HG03196 (cell line): ENCODE results near the gene VCL.
"Not testable (repeated sequence)": the region's sequence is repeated elsewhere in the genome, so short reads cannot be mapped to it uniquely, and the experiment has no call there.

Source experiments
- ATAC-seq: cut with Tn5 transposase; IDR thresholded peaks from one replicate; pipeline ENCODE4 v1.9.1; 2021; ENCODE audit not compliant: unreplicated experiment

Gene VCL

GRCh38 chr10:74099420-74099819 is 101.5 kb downstream of the VCL start:
- ATAC-seq: no peak

GRCh38 chr10:74099836-74100235 is 101.9 kb downstream of the VCL start:
- no peak for ATAC-seq

DNA sequence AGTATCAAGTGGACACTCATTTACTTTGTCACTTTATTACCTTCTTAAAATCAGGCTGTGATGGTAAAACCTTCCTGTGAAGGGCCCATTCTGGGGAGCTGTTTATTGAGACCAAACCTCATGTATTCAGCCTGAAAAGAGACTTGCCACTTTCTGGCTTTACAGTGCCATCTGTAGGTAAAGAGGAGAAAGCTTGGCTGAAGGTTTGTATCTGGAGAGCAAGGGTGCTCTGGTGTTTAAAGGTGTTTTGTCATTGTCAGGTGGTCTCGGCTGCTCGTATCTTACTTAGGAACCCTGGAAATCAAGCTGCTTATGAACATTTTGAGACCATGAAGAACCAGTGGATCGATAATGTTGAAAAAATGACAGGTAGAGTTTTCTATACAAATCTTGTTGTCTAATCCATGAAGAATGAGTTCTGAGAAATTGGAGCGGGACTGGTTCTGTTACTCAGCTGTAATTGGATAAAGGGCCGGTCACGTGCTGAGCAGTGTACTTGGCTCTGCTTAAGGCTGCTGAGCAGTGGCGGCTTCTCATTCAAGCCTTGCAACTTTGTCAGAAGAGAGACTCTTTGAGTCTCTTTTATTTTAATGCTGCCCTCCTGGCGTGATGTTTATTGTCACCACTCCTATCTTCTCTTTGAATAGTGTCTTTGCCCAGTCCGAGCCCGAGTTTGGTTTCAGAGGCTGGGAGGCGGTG is 105.8 kb downstream of the VCL start:
- ATAC-seq: no peak

- no peak for ATAC-seq
Observed at GRCh38 chr10:74104480-74104879, 106.6 kb downstream of the VCL start.

DNA sequence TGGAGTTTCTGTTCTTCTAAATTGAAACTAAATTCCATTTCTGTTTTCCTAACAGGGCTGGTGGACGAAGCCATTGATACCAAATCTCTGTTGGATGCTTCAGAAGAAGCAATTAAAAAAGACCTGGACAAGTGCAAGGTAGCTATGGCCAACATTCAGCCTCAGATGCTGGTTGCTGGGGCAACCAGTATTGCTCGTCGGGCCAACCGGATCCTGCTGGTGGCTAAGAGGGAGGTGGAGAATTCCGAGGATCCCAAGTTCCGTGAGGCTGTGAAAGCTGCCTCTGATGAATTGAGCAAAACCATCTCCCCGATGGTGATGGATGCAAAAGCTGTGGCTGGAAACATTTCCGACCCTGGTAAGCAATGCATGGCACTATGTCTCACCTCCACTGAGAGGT is 107.1 kb downstream of the VCL start:
- no peak for ATAC-seq

- ATAC-seq: no peak
Observed at GRCh38 chr10:74107391-74107790, 109.5 kb downstream of the VCL start.

DNA sequence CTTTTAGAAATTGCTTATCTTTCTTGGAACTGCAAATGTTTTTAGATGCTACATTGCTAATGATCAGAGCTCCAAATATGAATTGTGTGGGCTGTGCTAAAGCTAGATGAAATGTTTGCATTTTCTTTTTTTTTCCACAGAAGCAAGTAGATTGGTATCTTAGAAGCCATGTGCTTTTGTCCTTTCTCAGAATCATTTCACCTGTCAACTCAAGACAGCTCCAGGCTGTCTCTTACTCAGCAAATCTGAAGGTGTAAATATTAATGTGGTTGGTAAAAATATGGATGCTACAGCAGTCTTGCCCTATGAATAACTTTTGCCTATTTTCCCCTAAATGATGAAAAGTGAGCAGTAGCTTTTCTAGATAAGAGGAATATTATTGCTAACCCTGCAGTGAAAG is 111.5 kb downstream of the VCL start:
- no peak for ATAC-seq

DNA sequence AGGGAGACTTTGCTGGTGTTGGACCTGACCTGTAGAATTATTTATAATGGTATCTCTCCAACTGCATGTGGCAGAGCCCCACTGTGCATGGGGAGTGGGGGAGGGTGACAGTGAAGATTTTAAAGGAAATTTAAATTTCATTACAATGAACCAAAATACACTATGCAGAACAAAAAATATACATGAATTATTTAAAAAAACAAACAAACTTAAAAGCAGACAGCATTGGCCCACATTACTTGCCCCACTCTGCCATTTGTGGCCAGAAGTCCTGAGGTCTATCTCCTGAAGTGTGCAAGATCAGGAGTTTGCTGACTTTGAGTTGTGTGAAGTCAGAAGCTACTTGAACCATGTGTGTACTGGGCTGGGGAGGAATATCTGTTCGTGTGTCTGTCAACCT is 112.2 kb downstream of the VCL start:
- ATAC-seq: no peak

DNA sequence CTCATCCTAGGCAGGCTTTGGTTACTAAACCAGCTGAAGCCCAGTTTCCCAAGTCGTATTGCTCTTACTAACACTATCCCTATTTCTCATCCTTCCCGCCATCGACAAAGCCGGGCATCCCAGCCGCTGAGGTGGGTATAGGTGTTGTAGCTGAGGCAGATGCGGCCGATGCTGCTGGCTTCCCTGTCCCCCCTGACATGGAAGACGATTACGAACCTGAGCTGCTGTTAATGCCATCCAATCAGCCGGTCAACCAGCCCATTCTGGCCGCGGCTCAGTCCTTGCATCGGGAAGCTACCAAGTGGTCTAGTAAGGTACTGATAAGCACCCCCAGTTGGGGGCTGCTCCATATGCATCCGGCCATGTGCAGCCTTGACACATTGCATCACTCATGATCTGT is 113.9 kb downstream of the VCL start:
- ATAC-seq: no peak

- ATAC-seq: no peak
Observed at GRCh38 chr10:74113546-74113945, 115.6 kb downstream of the VCL start.

DNA sequence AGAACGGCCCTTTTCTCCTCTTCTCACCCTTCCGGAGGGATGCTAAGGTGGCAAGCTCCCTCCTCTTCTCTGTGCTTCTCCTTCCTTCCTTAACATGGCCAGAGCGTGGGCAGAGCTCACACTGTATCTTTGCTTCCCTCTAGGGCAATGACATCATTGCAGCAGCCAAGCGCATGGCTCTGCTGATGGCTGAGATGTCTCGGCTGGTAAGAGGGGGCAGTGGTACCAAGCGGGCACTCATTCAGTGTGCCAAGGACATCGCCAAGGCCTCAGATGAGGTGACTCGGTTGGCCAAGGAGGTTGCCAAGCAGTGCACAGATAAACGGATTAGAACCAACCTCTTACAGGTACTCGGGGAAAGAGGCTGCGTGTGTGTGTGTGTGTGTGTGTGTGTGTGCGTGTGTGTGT is 116.1 kb downstream of the VCL start:
- ATAC-seq: no peak

DNA sequence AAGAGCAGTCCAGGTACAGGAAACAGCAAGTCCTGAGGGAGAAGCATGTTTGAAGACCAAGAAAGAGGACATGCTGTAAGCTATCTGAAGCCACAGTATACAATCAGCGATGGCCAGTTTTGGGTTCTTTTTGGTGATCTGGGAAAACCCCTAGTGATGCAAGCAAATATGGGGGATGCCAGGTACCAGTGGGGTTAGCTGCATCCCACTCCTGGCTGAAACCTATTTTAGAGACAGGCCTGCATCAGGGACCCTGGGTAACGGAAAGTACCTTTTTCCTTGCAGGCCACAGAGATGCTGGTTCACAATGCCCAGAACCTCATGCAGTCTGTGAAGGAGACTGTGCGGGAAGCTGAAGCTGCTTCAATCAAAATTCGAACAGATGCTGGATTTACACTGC is 119.8 kb downstream of the VCL start:
- ATAC-seq: no peak

- ATAC-seq: no peak
Observed at GRCh38 chr10:74118804-74119203, 120.9 kb downstream of the VCL start.

DNA sequence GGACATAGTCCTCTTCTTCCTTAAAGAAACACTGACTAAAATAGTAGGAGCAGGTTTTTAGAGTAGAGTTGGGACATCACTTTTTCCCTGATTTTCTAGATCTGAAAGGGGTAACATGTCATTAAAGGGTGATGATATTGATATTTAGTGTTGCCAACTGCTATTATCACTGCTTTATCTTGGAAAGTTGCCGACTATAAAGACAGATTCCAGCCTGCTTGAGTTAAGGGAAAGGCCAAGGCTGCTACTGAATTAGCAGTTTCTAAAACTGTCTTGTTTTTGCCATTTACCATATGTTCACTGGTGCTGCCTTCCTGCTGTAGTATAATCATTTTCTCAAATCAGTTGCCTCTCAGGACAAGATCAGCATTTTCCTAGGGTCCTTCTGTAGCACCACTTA is 123.0 kb downstream of the VCL start:
- ATAC-seq: no peak

GRCh38 chr10:74121368-74121767 is 123.5 kb downstream of the VCL start:
- no peak for ATAC-seq

- ATAC-seq: no peak
Observed at GRCh38 chr10:74122060-74122459, 124.1 kb downstream of the VCL start.

- ATAC-seq: no peak
Observed at GRCh38 chr10:74123081-74123480, 125.2 kb downstream of the VCL start.

DNA sequence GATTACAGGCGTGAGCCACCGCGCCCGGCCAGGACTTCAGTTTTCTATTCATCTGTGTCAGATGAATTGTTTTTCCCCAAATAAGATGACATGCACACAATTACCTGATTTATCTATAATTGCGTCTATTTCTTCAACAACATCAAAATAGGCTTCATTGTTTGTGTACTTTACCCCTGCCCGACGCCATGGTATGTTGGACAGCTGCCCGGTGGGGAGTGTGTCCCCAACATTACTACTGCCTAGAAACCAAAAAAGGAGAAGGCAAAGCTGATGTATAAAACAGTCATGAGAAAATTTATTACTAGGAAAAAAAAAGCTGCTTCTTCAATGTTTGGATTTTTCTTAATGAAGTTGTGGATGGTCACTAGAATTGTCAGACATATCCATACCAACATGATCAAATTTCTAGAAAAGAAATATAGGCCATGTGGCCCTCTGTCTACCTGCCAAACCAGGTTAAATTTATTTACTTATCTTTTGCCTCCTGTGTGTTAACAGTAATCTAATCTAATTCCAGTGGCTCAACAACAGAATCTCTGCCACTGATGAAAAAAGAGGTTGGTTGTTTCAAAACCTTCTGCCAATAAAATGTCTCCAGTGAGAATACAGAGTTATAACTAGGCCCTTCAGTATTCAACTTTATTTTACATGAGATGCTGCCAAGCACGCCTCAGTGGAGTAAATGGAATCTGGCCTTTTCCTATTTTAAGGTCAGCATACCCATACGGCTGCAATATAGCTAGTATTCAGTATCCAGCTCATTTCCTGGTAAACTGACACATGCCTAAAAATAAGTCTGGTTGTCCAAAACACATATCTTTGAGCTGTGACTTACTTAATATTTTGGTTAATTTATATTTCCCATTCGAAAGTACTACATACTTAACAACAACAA is 136.3 kb downstream of the VCL start:
- ATAC-seq: no peak

DNA sequence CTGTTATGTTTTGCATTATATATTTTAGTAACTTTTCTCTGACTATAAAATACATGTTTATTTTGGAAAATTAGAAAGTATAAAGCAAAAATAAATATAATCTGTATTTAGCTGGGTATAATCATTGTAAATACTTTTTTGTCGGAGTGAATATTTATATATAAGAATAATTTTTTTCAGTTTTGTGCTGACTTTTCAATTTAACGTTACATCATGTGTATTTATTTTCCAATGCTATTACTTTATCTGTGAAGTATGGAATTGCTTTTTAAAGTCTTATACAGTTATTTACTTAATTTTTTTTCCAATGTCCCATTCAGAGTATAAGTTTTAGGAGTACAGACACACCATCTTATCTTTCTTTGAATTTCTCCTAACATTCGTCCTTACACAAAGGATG is 137.5 kb downstream of the VCL start:
- no peak for ATAC-seq

- no peak for ATAC-seq
Observed at GRCh38 chr10:74137992-74138391, 140.1 kb downstream of the VCL start.

DNA sequence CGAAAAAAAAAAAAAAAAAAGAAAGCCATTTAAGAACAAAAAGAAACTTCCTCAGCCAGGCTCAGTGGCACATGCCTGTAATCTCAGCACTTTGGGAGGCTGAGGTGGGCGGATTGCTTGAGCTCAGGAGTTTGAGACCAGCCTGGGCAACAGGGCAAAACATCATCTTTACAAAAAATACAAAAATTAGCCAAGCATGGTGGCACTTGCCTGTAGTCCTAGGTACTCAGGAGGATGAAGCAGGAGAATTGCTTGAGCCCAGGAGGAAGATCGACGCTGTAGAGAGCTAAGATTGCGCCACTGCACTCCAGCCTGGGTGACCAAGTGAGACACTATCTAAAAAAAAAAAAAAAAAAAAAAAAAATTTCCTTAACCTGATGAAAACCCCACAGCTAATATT is 140.7 kb downstream of the VCL start:
- ATAC-seq: not testable (repeated sequence)

- ATAC-seq: no peak
Observed at GRCh38 chr10:74139981-74140380, 142.1 kb downstream of the VCL start.
